ENCODE results near the gene BMPR1A. TPM values are rescaled to one million over a fixed set of nuclear protein-coding genes. Genes with fewer than 3 reads are reported as not detected.

BMPR1A gene
- polyA plus RNA-seq, 2 of the 4 experiments (the other 2 are of a cell fraction), result 25.5 to 39.0 TPM

DNA sequence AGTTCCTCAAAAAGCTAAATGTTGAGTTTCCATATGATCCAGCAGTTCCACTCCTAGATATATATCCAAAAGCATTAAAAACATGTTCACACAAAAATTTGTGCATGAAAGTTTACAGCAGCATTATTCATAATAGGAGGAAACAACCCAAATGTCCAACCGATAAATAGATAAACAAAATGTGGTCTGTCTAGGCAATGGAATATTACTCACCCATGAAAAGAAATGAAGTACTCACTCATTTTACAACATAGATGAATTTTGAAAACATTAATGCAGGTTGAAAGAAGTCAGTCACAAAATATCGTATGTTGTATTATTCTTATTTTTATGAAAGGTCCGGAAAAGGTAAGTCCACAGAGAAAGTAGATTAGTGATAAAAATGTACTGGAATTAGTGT is 34.0 kb downstream of the BMPR1A start:
- POLR2A ChIA-PET, result no interaction called here
- Histone ChIP-seq H3K4me3 (no peak overlapping the region), H3K4me1 (peaks cover 18% of the 10 kb centered on the region), H3K27ac (no peak overlapping the region), H3K9me3 (no peaks in the 10 kb centered on the region), H3K4me2 (no peak overlapping the region)
- ATAC-seq (no peak), DNase-seq (ENCODE audit: low read depth in 1 of 2, low spot score in 1 of 2) (no peak), FAIRE-seq (no peak)
- TF ChIP-seq POLR2AphosphoS2 (conservative IDR thresholded peaks at IDR 0.05; ENCODE audit: low read length) (no peak), GATA3 (IDR thresholded peaks at IDR 0.05; ENCODE audit: borderline replicate concordance) (no peak), CHD4 (IDR thresholded peaks at IDR 0.05; ENCODE audit: borderline replicate concordance) (no peak), FOSB (CRISPR knock-in tag; IDR thresholded peaks at IDR 0.05) (no peak), NPAS2 (CRISPR knock-in tag; IDR thresholded peaks at IDR 0.05; ENCODE audit: borderline replicate concordance) (no peak)
- CTCF ChIA-PET, result no interaction called here
- WGBS (ENCODE audit: missing lambda C conversion rate), result 92% methylated on average over 3 of the region's 3 CpGs

DNA sequence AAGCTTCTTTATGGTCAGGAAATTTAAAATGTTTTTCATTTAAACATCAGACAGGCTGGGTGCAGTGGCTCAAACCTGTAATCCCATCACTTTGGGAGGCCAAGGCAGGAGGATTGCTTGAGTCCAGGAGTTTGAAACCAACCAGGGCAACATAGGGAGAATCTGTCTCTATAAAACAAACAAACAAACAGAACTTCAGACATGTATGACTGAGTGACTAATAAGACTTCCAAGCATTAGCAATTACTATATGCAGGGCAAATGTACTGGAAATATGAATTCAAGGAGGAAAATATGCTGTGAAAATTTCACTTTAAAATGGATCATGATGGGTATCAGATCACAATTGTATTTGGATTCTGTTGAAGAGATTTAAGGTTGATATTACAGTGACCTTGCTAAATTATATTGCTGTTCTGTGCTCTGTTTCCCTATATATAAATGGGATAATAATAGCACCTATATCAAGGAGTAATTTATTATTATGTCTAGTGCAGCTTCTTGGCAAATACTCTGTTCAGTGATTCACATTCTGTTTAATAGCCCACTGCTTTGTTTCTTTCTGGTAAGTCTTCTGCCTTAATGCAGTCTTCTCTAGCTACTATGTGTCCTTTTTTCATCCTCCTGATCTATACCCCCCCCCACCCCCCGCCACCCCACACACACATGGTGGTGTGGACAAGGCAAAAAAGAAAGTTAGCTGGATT is 36.2 kb downstream of the BMPR1A start:
- H3K4me2 ChIP-seq, result no peak overlapping the region
- FAIRE-seq (no peak), ATAC-seq (no peak), DNase-seq (ENCODE audit: low read depth in 1 of 2, low spot score in 1 of 2) (no peak)
- CTCF ChIA-PET, result interaction anchor here (1.3 to 1.8 kb wide), 2 partner anchors 42 to 100 kb away, joined by 3 to 4 read pairs; no protein-coding TSS in a partner anchor
- 89% methylated on average over 1 of the region's 1 CpG for WGBS (ENCODE audit: missing lambda C conversion rate)
- POLR2A ChIA-PET, result interaction anchor here (0.7 kb wide), 1 partner anchor 22 kb away, joined by 4 read pairs; no protein-coding TSS in a partner anchor
- no peak overlapping the region for H3K4me3 ChIP-seq
- H3K27ac ChIP-seq, result no peak overlapping the region
- no peaks in the 10 kb centered on the region for H3K9me3 ChIP-seq
- H3K4me1 ChIP-seq, result peaks cover 18% of the 10 kb centered on the region
- no peak for TF ChIP-seq ZC3H11A (IDR thresholded peaks at IDR 0.05)
- no peak for TF ChIP-seq CHD4 (IDR thresholded peaks at IDR 0.05; ENCODE audit: borderline replicate concordance)
- TF ChIP-seq GATA3 (IDR thresholded peaks at IDR 0.05; ENCODE audit: borderline replicate concordance), result no peak
- no peak for TF ChIP-seq CBX8 (IDR thresholded peaks at IDR 0.05)
- TF ChIP-seq HEYL (CRISPR knock-in tag; IDR thresholded peaks at IDR 0.05), result no peak
- no peak for TF ChIP-seq HOXA7 (CRISPR knock-in tag; IDR thresholded peaks at IDR 0.05)

DNA sequence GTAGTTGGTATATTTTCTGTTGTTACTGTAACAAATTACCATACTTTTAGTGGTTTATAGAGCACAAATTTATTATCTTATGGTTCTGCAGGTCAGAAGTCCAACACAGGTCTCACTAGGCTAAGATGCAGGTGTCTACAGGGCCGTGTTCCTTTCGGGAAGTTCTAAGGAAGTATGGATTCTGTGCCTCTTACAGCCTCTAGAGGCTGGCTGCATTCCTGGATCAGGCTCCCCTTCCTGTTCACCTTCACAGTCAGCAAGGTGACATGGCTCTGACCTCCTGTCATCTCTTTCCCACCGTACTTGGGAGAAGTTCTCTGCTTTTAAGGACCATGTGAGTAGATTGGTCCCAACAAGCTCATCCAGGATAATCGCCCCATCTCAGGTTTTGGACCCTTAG is 37.3 kb downstream of the BMPR1A start:
- Histone ChIP-seq H3K4me3 (no peak overlapping the region), H3K9me3 (no peaks in the 10 kb centered on the region), H3K4me2 (no peak overlapping the region), H3K27ac (no peak overlapping the region), H3K4me1 (peaks cover 29% of the 10 kb centered on the region)
- FAIRE-seq (no peak), DNase-seq (ENCODE audit: low read depth in 1 of 2, low spot score in 1 of 2) (no peak), ATAC-seq (peak in 1 of 2 experiments; percentile 43; a peak in 2 of 6 replicates)
- TF ChIP-seq HOXA7 (CRISPR knock-in tag; IDR thresholded peaks at IDR 0.05) (no peak), POLR2AphosphoS2 (conservative IDR thresholded peaks at IDR 0.05; ENCODE audit: low read length) (no peak)
- CTCF ChIA-PET, result no interaction called here
- POLR2A ChIA-PET, result no interaction called here
- 93% methylated on average over 4 of the region's 4 CpGs for WGBS (ENCODE audit: missing lambda C conversion rate)

DNA sequence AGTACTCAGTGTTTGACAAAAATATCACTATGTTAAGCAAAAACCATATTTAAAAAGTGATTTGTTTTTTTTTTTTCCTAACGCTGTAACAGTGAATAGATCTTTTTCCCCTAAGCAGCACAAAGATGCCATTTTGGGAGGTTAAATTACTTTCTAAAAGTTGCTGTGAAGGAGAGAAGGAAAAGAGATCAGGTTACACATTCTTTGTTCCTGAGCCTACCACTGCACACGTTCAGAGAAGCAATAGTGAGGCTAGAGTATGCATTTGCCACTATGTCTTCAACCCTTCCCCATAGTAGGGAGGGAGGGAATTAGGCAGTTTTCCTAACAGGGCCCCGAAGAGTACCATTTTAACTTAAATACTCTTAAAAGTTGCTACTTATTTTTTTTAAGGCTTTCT is 38.9 kb downstream of the BMPR1A start:
- DNase-seq (ENCODE audit: low read depth in 1 of 2, low spot score in 1 of 2) (peak; percentile 16 to 38), FAIRE-seq (peak; percentile 43), ATAC-seq (peak; percentile 80 to 91; a peak in 5 of 6 replicates)
- WGBS (ENCODE audit: missing lambda C conversion rate), result 42% methylated on average over 3 of the region's 3 CpGs
- peaks cover 29% of the 10 kb centered on the region for H3K4me1 ChIP-seq
- ChIA-PET POLR2A (no interaction called here), CTCF (no interaction called here)
- peak overlapping the region; percentile 41 for H3K4me2 ChIP-seq
- TF ChIP-seq RNF2 (IDR thresholded peaks at IDR 0.05; ENCODE audit: borderline replicate concordance, low read depth) (no peak), HOXB13 (CRISPR knock-in tag; IDR thresholded peaks at IDR 0.05; ENCODE audit: low read depth) (no peak), HDAC2 (IDR thresholded peaks at IDR 0.05) (no peak), RCOR1 (IDR thresholded peaks at IDR 0.05; ENCODE audit: low read depth, low read length) (no peak), NFE2L2 (conservative IDR thresholded peaks at IDR 0.05; ENCODE audit: low read length) (no peak), BHLHE40 (IDR thresholded peaks at IDR 0.05; ENCODE audit: low read depth, low read length) (no peak), NR3C1 (IDR thresholded peaks at IDR 0.05) (no peak), SMC3 (IDR thresholded peaks at IDR 0.05) (no peak), EP300 (IDR thresholded peaks at IDR 0.05) (no peak), TP53 (CRISPR knock-in tag; IDR thresholded peaks at IDR 0.05) (no peak), EHMT2 (IDR thresholded peaks at IDR 0.05; ENCODE audit: low read depth) (no peak), RFX5 (IDR thresholded peaks at IDR 0.05) (no peak), MAX (IDR thresholded peaks at IDR 0.05) (no peak), TFCP2L1 (CRISPR knock-in tag; IDR thresholded peaks at IDR 0.05) (no peak), PHF8 (IDR thresholded peaks at IDR 0.05; ENCODE audit: borderline replicate concordance, low read depth) (no peak), ZNF302 (CRISPR knock-in tag; IDR thresholded peaks at IDR 0.05) (no peak)
- TF ChIP-seq, protein P1, sequence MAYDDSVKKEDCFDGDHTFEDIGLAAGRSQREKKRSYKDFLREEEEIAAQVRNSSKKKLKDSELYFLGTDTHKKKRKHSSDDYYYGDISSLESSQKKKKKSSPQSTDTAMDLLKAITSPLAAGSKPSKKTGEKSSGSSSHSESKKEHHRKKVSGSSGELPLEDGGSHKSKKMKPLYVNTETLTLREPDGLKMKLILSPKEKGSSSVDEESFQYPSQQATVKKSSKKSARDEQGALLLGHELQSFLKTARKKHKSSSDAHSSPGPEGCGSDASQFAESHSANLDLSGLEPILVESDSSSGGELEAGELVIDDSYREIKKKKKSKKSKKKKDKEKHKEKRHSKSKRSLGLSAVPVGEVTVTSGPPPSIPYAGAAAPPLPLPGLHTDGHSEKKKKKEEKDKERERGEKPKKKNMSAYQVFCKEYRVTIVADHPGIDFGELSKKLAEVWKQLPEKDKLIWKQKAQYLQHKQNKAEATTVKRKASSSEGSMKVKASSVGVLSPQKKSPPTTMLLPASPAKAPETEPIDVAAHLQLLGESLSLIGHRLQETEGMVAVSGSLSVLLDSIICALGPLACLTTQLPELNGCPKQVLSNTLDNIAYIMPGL (CRISPR knock-in tag; IDR thresholded peaks at IDR 0.05; ENCODE audit: borderline replicate concordance), result no peak
- H3K9me3 ChIP-seq, result no peaks in the 10 kb centered on the region
- no peak overlapping the region for H3K27ac ChIP-seq
- H3K4me3 ChIP-seq, result no peak overlapping the region
